Transverse colon (tissue), 4 donors: ENCODE measurements around the gene LRRFIP2.

ENCODE experiments used
- EP300 ChIP-seq: sonication (generic); formaldehyde crosslinking; IDR thresholded peaks from one replicate; pipeline ENCODE4 v1.6.1; 2017; ENCODE audit warnings: antibody characterized with exemption, low read depth
- POLR2A ChIP-seq: fragments of 450-650 bp; IDR thresholded peaks from one replicate; pipeline ENCODE4 v1.6.1; 2016; ENCODE audit warnings: antibody characterized with exemption, mild to moderate bottlenecking, moderate library complexity
- POLR2AphosphoS5 ChIP-seq, 3 donors: sonication (generic); formaldehyde crosslinking; IDR thresholded peaks; one replicate each; pipeline ENCODE4 v1.6.1; 2016; ENCODE audit warnings: antibody characterized with exemption in 3 of 3
- TF ChIP-seq, protein P1 (sequence below), 5 experiments: fragments of 200-600 bp in 3 of 5; fragments of 450-650 bp in 2 of 5; sonication (generic) in 3 of 5; IDR thresholded peaks; 1 replicate in 2 of 5; 2 replicates in 3 of 5; pipeline ENCODE4 v1.5.1; 2016 to 2017; ENCODE audit warnings: antibody characterized with exemption in 5 of 5, inconsistent platforms in 3 of 5, mild to moderate bottlenecking in 2 of 5, moderate library complexity in 1 of 5

DNA sequence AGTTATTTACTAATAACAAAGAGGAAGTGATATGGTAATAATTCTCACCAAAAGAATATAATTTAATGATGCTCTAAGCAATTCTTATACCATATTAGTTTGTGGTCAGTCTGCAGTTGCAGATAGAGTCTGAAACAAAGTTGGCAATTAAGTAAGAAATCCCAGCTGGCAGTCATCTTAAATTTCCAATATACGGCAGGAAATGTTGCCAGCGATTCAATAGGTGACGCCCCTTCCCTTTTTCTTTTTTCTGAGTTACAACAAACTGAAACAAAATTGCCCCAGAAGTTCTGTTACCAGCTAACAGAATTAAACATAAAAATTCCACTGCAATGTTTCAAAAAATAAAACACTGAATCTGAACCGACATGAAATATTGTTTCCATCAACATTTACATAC lies 26.7 kb downstream of the LRRFIP2 start:
- TF ChIP-seq POLR2AphosphoS5 (IDR thresholded peaks at IDR 0.05) (no peak), EP300 (no peak), POLR2A (no peak)
- TF ChIP-seq, protein P1, sequence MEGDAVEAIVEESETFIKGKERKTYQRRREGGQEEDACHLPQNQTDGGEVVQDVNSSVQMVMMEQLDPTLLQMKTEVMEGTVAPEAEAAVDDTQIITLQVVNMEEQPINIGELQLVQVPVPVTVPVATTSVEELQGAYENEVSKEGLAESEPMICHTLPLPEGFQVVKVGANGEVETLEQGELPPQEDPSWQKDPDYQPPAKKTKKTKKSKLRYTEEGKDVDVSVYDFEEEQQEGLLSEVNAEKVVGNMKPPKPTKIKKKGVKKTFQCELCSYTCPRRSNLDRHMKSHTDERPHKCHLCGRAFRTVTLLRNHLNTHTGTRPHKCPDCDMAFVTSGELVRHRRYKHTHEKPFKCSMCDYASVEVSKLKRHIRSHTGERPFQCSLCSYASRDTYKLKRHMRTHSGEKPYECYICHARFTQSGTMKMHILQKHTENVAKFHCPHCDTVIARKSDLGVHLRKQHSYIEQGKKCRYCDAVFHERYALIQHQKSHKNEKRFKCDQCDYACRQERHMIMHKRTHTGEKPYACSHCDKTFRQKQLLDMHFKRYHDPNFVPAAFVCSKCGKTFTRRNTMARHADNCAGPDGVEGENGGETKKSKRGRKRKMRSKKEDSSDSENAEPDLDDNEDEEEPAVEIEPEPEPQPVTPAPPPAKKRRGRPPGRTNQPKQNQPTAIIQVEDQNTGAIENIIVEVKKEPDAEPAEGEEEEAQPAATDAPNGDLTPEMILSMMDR (IDR thresholded peaks at IDR 0.05), result no peak
